B cell (primary cell): ENCODE measurements around the gene OLFML2B. TPM values are rescaled to one million over a fixed set of nuclear protein-coding genes. Genes with fewer than 3 reads are reported as not detected.

Source experiments
- ATAC-seq: fragments of 200-7000 bp; cut with Tn5 transposase; one replicate; pipeline ENCODE4 v1.10.0; 2021; ENCODE audit warnings: low read depth, mild to moderate bottlenecking, moderate number of reproducible peaks, moderate library complexity
- CTCF ChIA-PET: fragments of 350-600 bp; sonication (Branson Sonifier 250); formaldehyde crosslinking; loops from one replicate; lab custom pipeline; 2021; ENCODE audit warnings: antibody characterized with exemption, inconsistent platforms; lab: Charles Lee
- POLR2A ChIA-PET: fragments of 350-600 bp; sonication (Branson Sonifier 250); formaldehyde crosslinking; loops from one replicate; lab custom pipeline; 2021; ENCODE audit warnings: antibody characterized with exemption; lab: Charles Lee
- DNase-seq: peaks from one replicate; pipeline ENCODE4 v3.0.0; 2013
- H2AFZ ChIP-seq: 2 replicates; pipeline ENCODE4 v1.6.1; 2012; ENCODE audit warnings: mild to moderate bottlenecking, low read depth, low read length; ENCODE audit not compliant: insufficient read depth, poor library complexity, severe bottlenecking
- H3K27ac ChIP-seq, 2 donors: 1 replicate in 1 of 2; 2 replicates in 1 of 2; pipeline ENCODE4 v1.5.1; 2012 to 2013; ENCODE audit warnings: low read length in 2 of 2, mild to moderate bottlenecking in 2 of 2, moderate library complexity in 1 of 2
- H3K27me3 ChIP-seq, 4 experiments: fragments of 200-600 bp in 1 of 4; sonication (generic) in 1 of 4; replicated peaks in 1 of 4; 1 replicate in 2 of 4; 2 replicates in 2 of 4; pipeline versions ENCODE4 v1.6.1 to v1.7.0; 2013 to 2016; ENCODE audit warnings: low read length in 3 of 4, mild to moderate bottlenecking in 2 of 4, mixed read lengths in 1 of 4, moderate library complexity in 1 of 4; ENCODE audit not compliant: insufficient read depth in 4 of 4, control insufficient read depth in 3 of 4; ENCODE audit errors: control extremely low read depth in 1 of 4
- H3K36me3 ChIP-seq, 2 experiments: replicated peaks in 1 of 2; 1 replicate in 1 of 2; 2 replicates in 1 of 2; pipeline versions ENCODE4 v1.6.1 to v1.7.1; 2013; ENCODE audit warnings: low read length in 1 of 2; ENCODE audit not compliant: insufficient read depth in 2 of 2, control insufficient read depth in 1 of 2; ENCODE audit errors: control extremely low read depth in 1 of 2, extremely low read depth in 1 of 2
- H3K4me1 ChIP-seq, 2 donors: fragments of 200-600 bp in 1 of 2; sonication (generic) in 1 of 2; 1 replicate in 1 of 2; 2 replicates in 1 of 2; pipeline versions ENCODE4 v1.5.1 to v1.6.1; 2013 to 2017; ENCODE audit warnings: low read length in 2 of 2; ENCODE audit not compliant: control insufficient read depth in 2 of 2, insufficient read depth in 2 of 2
- H3K4me2 ChIP-seq: replicated peaks from 2 replicates; pipeline ENCODE3; 2012; ENCODE audit warnings: mild to moderate bottlenecking, low read depth, low read length; ENCODE audit not compliant: poor library complexity, severe bottlenecking
- H3K4me3 ChIP-seq, 5 experiments: fragments of 200-600 bp in 1 of 5; sonication (generic) in 1 of 5; 1 replicate in 3 of 5; 2 replicates in 2 of 5; pipeline versions ENCODE4 v1.5.1 to v1.7.0; 2011 to 2016; ENCODE audit warnings: low read length in 4 of 5, mild to moderate bottlenecking in 4 of 5, low read depth in 2 of 5, control low read depth in 1 of 5, moderate library complexity in 1 of 5; ENCODE audit not compliant: insufficient read depth in 1 of 5; ENCODE audit errors: control extremely low read depth in 1 of 5, extremely low read depth in 1 of 5
- H3K79me2 ChIP-seq: fragments of 200-600 bp; sonication (generic); one replicate; pipeline ENCODE4 v1.6.0; 2016; ENCODE audit warnings: low read length; ENCODE audit not compliant: control insufficient read depth, insufficient read depth
- H3K9ac ChIP-seq: fragments of 200-600 bp; sonication (generic); 2 replicates; pipeline ENCODE4 v1.6.1; 2017; ENCODE audit warnings: mild to moderate bottlenecking, low read length, moderate library complexity
- H3K9me3 ChIP-seq, 3 donors: one replicate each; pipeline versions ENCODE4 v1.6.1 to v1.7.1; 2013; ENCODE audit warnings: low read length in 2 of 3; ENCODE audit not compliant: control insufficient read depth in 2 of 3, insufficient read depth in 1 of 3; ENCODE audit errors: control extremely low read depth in 1 of 3
- H4K20me1 ChIP-seq: 2 replicates; pipeline ENCODE4 v1.6.0; 2012; ENCODE audit warnings: mild to moderate bottlenecking, low read length; ENCODE audit not compliant: insufficient read depth, control insufficient read depth, poor library complexity, severe bottlenecking
- H3K27ac Mint-ChIP-seq: one replicate; pipeline ENCODE4 v1.8.0; 2021; ENCODE audit warnings: mixed read lengths
- H3K27me3 Mint-ChIP-seq: one replicate; pipeline ENCODE4 v1.8.0; 2021; ENCODE audit warnings: mixed read lengths
- H3K4me1 Mint-ChIP-seq: one replicate; pipeline ENCODE4 v1.8.0; 2021; ENCODE audit warnings: mixed read lengths
- H3K4me3 Mint-ChIP-seq: one replicate; pipeline ENCODE4 v1.8.0; 2021; ENCODE audit warnings: mixed read lengths
- H3K9me3 Mint-ChIP-seq: one replicate; pipeline ENCODE4 v1.8.0; 2022; ENCODE audit warnings: mixed read lengths; ENCODE audit not compliant: insufficient read depth
- EZH2 ChIP-seq: IDR thresholded peaks from 2 replicates; pipeline ENCODE4 v1.6.1; 2012; ENCODE audit warnings: borderline replicate concordance, low read depth, mild to moderate bottlenecking, moderate library complexity, low read length; ENCODE audit not compliant: insufficient read depth, poor library complexity, severe bottlenecking
- WGBS: methylation state at CpG from one replicate; pipeline ENCODE4 v1.1.5; 2013; ENCODE audit warnings: missing lambda C conversion rate; ENCODE audit not compliant: insufficient coverage; 5-methylcytosine and 5-hydroxymethylcytosine counted together
- intact Hi-C: fragments of 100-400 bp; cut with micrococcal nuclease; formaldehyde crosslinking; loops from one replicate; pipeline ENCODE4 v1.10.0; 2022
- polyA plus RNA-seq: library from polyadenylated mRNA; depleted of rRNA; stranded (reverse); fragments of >200 nt; gene quantifications from 2 replicates; pipeline ENCODE4 v1.2.3, GENCODE V29; 2012
- total RNA-seq, 2 donors: library from RNA; stranded (reverse); fragments of 120-200 nt in 1 of 2; gene quantifications; 1 replicate in 1 of 2; 2 replicates in 1 of 2; pipeline versions ENCODE4 v1.2.3 to v1.2.4, GENCODE V29; 2013 to 2022
- TF ChIP-seq, protein P1 (sequence below): fragments of 200-600 bp; IDR thresholded peaks from one replicate; pipeline ENCODE4 v1.8.0; 2022; ENCODE audit warnings: antibody characterized with exemption, mild to moderate bottlenecking

OLFML2B gene
- total and polyA plus RNA-seq, 2 donors (not counting 1 experiment from before 2014, with no cell fraction given): not detected

DNA sequence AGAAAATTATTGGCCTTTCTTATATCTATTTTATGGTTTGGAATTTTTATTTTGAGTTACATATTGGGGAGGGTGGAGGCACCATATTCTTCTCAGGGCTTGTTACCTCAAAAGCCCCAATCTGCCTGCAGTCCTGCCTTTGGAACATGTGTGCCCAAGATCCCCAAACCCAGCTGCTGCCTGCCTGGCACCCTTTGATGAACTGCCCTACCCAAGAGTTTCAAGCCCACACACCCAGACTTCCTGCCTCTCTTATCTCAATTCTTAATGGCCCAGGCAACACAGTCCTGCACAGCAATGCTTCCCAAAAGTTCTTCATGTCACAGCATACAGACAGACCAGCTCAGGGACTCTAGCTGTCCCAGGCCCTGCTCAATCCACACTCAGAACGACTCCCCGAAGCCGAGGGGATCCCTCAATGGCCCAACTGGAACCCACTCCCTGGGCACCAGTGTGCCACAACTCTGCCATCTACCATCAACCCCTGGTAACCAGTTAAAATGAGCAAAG lies 19.2 kb downstream of the OLFML2B start:
- no peak overlapping the region for H3K4me2 ChIP-seq
- no peak for TF ChIP-seq EZH2
- TF ChIP-seq, protein P1, sequence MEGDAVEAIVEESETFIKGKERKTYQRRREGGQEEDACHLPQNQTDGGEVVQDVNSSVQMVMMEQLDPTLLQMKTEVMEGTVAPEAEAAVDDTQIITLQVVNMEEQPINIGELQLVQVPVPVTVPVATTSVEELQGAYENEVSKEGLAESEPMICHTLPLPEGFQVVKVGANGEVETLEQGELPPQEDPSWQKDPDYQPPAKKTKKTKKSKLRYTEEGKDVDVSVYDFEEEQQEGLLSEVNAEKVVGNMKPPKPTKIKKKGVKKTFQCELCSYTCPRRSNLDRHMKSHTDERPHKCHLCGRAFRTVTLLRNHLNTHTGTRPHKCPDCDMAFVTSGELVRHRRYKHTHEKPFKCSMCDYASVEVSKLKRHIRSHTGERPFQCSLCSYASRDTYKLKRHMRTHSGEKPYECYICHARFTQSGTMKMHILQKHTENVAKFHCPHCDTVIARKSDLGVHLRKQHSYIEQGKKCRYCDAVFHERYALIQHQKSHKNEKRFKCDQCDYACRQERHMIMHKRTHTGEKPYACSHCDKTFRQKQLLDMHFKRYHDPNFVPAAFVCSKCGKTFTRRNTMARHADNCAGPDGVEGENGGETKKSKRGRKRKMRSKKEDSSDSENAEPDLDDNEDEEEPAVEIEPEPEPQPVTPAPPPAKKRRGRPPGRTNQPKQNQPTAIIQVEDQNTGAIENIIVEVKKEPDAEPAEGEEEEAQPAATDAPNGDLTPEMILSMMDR: no peak
- WGBS: 62% methylated on average over 3 of the region's 3 CpGs

GRCh38 chr1:162003830-162004215 lies 19.8 kb downstream of the OLFML2B start:
- Mint-ChIP-seq H3K27me3 (peaks cover 33% of the 10 kb centered on the region), H3K4me3 (no peak overlapping the region), H3K27ac (no peak overlapping the region), H3K9me3 (no peaks in the 10 kb centered on the region), H3K4me1 (no peaks in the 10 kb centered on the region)
- no peak for DNase-seq
- no peaks in the 10 kb centered on the region for H4K20me1 ChIP-seq
- no peaks in the 10 kb centered on the region for H3K4me1 ChIP-seq
- CTCF ChIA-PET: no interaction called here
- POLR2A ChIA-PET: no interaction called here
- no peak overlapping the region for H3K9ac ChIP-seq
- H3K79me2 ChIP-seq: no peaks in the 10 kb centered on the region
- H2AFZ ChIP-seq: no peak overlapping the region
- H3K4me3 ChIP-seq: no peak overlapping the region
- ATAC-seq: no peak
- no peak overlapping the region for H3K4me2 ChIP-seq
- WGBS: 0% methylated on average over 1 of the region's 5 CpGs
- no peaks in the 10 kb centered on the region for H3K9me3 ChIP-seq
- H3K27ac ChIP-seq: no peak overlapping the region
- intact Hi-C loops: no loop called here
- H3K36me3 ChIP-seq: no peaks in the 10 kb centered on the region
- TF ChIP-seq EZH2: no peak
- TF ChIP-seq, protein P1: no peak
- no peaks in the 10 kb centered on the region for H3K27me3 ChIP-seq

More for the DNA sequence above, 19.2 kb downstream of the OLFML2B start:
- Histone ChIP-seq H3K27ac (no peak overlapping the region), H3K4me3 (no peak overlapping the region), H2AFZ (no peak overlapping the region), H3K9ac (no peak overlapping the region), H4K20me1 (no peaks in the 10 kb centered on the region), H3K27me3 (no peaks in the 10 kb centered on the region), H3K36me3 (no peaks in the 10 kb centered on the region), H3K79me2 (no peaks in the 10 kb centered on the region), H3K9me3 (no peaks in the 10 kb centered on the region), H3K4me1 (no peaks in the 10 kb centered on the region)
- ATAC-seq (no peak), DNase-seq (no peak)
- Mint-ChIP-seq H3K4me3 (no peak overlapping the region), H3K4me1 (no peaks in the 10 kb centered on the region), H3K9me3 (no peaks in the 10 kb centered on the region), H3K27ac (no peak overlapping the region), H3K27me3 (peaks cover 33% of the 10 kb centered on the region)
- ChIA-PET POLR2A (no interaction called here), CTCF (no interaction called here)
- intact Hi-C loops: no loop called here
